Memory B cell (primary cell): Measurements from ENCODE around the gene ZC3H14.

ENCODE experiments used
- ATAC-seq: fragments of 150-1000 bp; cut with Tn5 transposase; 2 replicates; pipeline ENCODE4 v1.10.0; 2021; ENCODE audit warnings: low read depth, mild to moderate bottlenecking, moderate library complexity
- DNase-seq, 2 donors: peaks; one replicate each; pipeline ENCODE4 v3.0.0; 2022; ENCODE audit warnings: low spot score in 2 of 2
- H3K27ac Mint-ChIP-seq: one replicate; pipeline ENCODE4 v1.8.0; 2022; ENCODE audit warnings: mild to moderate bottlenecking, moderate library complexity, mixed read lengths
- H3K27me3 Mint-ChIP-seq: one replicate; pipeline ENCODE4 v1.8.0; 2022; ENCODE audit warnings: mixed read lengths
- H3K36me3 Mint-ChIP-seq: one replicate; pipeline ENCODE4 v1.8.0; 2022; ENCODE audit warnings: mild to moderate bottlenecking, mixed read lengths
- H3K4me1 Mint-ChIP-seq: one replicate; pipeline ENCODE4 v1.8.0; 2022; ENCODE audit warnings: mixed read lengths
- H3K4me3 Mint-ChIP-seq: one replicate; pipeline ENCODE4 v1.8.0; 2022; ENCODE audit warnings: mild to moderate bottlenecking, moderate library complexity, mixed read lengths
- H3K9me3 Mint-ChIP-seq: one replicate; pipeline ENCODE4 v1.8.0; 2022; ENCODE audit warnings: mixed read lengths

The ZC3H14 gene

DNA sequence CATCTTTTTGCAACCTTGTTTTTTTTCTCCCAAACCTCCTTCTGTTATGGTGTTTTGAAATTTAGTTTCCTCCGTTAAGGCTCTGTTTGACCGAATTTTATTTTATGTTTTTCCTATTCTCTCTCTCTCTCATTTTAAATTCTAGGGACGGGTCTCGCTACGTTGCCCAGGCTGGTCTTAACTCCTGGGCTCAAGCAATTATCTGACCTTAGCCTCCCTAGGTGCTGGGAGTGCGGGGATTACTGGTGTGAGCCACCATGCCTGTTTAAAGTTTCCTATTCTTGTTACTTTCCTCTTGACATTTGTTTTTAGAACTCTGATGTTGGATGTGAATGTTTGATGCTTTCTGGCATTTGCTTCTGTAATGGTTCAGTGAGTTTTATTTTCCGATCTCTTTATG lies 1.0 kb downstream of the ZC3H14 start:
- peak overlapping the region; percentile 98 for H3K4me3 Mint-ChIP-seq
- H3K9me3 Mint-ChIP-seq: peaks cover 2% of the 10 kb centered on the region
- no peak for ATAC-seq
- peak overlapping the region; percentile 93 for H3K27ac Mint-ChIP-seq
- H3K4me1 Mint-ChIP-seq: peaks cover 16% of the 10 kb centered on the region
- peaks cover 10% of the 10 kb centered on the region for H3K36me3 Mint-ChIP-seq
- no peak for DNase-seq
- peaks cover 7% of the 10 kb centered on the region for H3K27me3 Mint-ChIP-seq

DNA sequence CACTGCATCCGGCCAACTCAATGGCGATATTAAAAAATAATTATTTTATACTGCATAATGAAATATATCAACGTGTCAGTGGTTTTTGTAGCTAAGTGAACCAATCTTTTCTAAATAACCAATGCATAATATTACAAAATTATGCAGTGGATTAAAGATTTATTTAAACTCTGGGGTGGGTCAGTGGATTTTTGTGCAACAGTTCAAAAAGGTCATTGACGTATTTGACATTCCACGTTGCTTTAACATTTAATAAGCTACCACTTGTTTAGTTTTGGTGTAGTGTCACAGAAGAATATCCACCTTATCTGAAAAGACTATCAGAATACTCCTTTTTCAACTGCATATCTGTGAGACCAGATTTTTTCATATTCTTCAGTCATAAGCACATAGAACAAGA lies 2.6 kb downstream of the ZC3H14 start:
- H3K27me3 Mint-ChIP-seq: peaks cover 7% of the 10 kb centered on the region
- peaks cover 2% of the 10 kb centered on the region for H3K9me3 Mint-ChIP-seq
- H3K4me3 Mint-ChIP-seq: no peak overlapping the region
- H3K4me1 Mint-ChIP-seq: peaks cover 16% of the 10 kb centered on the region
- peaks cover 17% of the 10 kb centered on the region for H3K36me3 Mint-ChIP-seq
- no peak for DNase-seq
- H3K27ac Mint-ChIP-seq: no peak overlapping the region
- no peak for ATAC-seq

DNA sequence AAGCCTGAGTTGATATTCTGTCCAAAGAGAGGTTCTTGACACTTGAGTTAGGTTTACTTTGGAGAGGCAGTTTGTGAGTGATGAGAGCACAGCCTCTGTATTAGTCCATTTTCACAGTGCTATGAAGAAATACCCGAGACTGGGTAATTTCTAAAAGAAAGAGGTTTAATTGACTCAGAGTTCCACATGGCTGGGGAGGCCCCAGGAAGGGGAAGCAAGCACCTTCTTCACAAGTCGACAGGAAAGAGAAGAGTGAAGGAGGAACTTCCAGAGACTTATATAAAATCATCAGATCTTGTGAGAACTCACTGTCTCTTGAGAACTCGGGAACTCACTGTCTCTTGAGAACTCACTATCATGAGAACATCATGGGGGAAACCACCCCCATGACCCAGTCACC lies 5.4 kb downstream of the ZC3H14 start:
- ATAC-seq (no peak), DNase-seq (no peak)
- peaks cover 8% of the 10 kb centered on the region for H3K4me1 Mint-ChIP-seq
- H3K27ac Mint-ChIP-seq: no peak overlapping the region
- H3K4me3 Mint-ChIP-seq: no peak overlapping the region
- H3K36me3 Mint-ChIP-seq: peaks cover 28% of the 10 kb centered on the region
- H3K27me3 Mint-ChIP-seq: no peaks in the 10 kb centered on the region
- peaks cover 2% of the 10 kb centered on the region for H3K9me3 Mint-ChIP-seq

DNA sequence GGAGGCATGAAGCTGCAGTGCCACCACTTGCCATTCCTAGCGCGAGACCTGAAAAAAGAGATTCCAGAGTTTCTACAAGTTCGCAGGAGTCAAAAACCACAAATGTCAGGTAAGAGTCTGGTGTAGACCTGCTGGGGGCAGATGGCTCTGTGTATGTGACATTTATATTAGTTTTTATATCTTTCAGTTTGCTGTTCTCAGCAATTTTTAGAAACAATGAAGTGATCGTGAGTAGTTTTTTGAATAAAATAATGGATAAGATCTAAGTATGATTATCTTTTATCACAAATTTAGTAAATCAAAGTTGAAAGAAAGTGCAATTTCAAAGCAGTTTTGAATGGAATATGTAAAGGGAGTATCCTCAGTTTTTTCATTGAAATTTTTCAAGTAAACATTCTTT lies 9.3 kb downstream of the ZC3H14 start:
- no peaks in the 10 kb centered on the region for H3K27me3 Mint-ChIP-seq
- H3K4me1 Mint-ChIP-seq: no peaks in the 10 kb centered on the region
- DNase-seq (no peak), ATAC-seq (no peak)
- peaks cover 43% of the 10 kb centered on the region for H3K36me3 Mint-ChIP-seq
- peaks cover 2% of the 10 kb centered on the region for H3K9me3 Mint-ChIP-seq
- H3K4me3 Mint-ChIP-seq: no peak overlapping the region
- H3K27ac Mint-ChIP-seq: no peak overlapping the region

DNA sequence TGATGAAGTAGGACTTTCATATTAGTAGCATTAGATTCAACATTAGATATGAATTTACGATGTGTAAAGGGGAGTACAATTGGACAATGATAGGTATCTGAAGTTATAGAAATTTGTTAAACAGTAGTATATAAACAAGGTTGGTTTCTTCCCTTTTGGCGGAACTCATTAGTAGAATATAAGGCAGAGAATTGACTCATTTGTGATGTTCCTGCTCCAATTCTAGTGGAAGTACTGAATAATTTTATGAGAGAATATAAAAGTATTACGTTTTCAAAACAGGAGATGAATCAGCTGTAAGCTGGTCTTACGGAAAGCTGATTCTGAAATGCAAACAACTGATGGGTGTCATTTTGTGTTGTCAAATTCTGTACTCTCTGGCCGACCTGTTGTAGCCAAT lies 13.4 kb downstream of the ZC3H14 start:
- Mint-ChIP-seq H3K27ac (no peak overlapping the region), H3K4me1 (no peaks in the 10 kb centered on the region), H3K9me3 (no peaks in the 10 kb centered on the region), H3K4me3 (no peak overlapping the region), H3K36me3 (peaks cover 41% of the 10 kb centered on the region), H3K27me3 (no peaks in the 10 kb centered on the region)
- DNase-seq (no peak), ATAC-seq (no peak)

DNA sequence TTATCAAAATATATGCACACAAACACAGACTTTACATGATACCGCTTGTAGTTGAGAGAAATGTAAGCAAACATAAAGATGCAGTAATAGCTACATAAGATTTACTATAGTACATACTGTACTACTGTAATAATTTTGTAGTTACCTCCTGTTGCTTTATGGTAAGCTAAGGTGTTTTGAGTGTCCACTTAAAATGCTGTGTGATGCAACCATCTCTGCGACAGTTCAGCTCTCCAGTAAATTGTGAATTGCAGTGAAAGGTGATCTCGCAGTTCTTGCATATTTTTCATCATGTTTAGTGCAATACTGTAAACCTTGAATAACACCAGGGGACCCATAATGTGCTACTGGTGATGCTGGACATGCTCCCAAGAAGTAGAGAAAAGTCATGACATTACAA lies 21.6 kb downstream of the ZC3H14 start:
- Mint-ChIP-seq H3K9me3 (no peaks in the 10 kb centered on the region), H3K27me3 (no peaks in the 10 kb centered on the region), H3K4me1 (no peaks in the 10 kb centered on the region), H3K4me3 (no peak overlapping the region), H3K36me3 (peaks cover 43% of the 10 kb centered on the region), H3K27ac (no peak overlapping the region)
- no peak for ATAC-seq
- DNase-seq: no peak

DNA sequence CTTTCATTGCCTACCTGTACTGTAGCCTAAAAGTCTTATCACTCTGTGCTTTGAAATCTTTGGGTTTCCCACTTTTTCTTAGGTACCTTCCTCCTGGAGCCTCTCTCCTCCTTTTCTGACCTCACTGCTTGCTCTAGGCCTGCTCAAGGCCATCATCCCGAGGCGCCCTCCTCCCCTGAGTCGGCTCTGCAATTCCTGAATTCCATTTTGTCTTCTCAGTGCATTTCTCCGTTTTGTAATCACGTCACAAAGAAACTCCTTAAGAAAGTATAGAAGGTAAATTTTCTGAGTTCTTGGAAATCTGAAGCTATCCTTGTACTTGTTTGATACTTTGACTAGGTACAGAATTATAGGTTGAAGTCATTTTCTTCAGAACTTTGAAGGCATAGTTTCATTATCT lies 25.2 kb downstream of the ZC3H14 start:
- Mint-ChIP-seq H3K4me1 (no peaks in the 10 kb centered on the region), H3K36me3 (peaks cover 40% of the 10 kb centered on the region), H3K27ac (no peak overlapping the region), H3K4me3 (no peak overlapping the region), H3K9me3 (no peaks in the 10 kb centered on the region), H3K27me3 (no peaks in the 10 kb centered on the region)
- DNase-seq (no peak), ATAC-seq (no peak)

DNA sequence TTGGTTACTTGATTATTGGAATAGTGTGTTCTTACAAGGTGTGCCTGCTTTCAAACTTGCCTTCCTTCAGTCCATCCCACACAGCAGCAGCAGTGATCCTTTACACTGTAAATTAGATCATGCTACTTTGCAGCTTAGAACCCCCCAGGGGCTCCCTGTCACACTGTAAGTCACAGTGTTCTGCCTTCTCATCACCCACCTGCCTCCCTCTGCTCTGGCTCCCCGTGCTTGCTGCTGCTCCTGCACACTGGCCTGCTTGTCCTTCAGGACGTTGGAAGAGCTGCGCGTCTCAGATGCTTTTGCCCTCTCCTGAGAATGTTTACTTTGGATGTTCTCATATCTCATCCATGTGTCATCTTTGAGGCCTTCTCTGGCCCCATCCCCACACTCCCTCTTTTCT lies 27.3 kb downstream of the ZC3H14 start:
- peaks cover 30% of the 10 kb centered on the region for H3K36me3 Mint-ChIP-seq
- no peak for ATAC-seq
- no peak for DNase-seq
- H3K27me3 Mint-ChIP-seq: no peaks in the 10 kb centered on the region
- H3K4me1 Mint-ChIP-seq: no peaks in the 10 kb centered on the region
- H3K27ac Mint-ChIP-seq: peak overlapping the region; percentile 86
- H3K4me3 Mint-ChIP-seq: no peak overlapping the region
- H3K9me3 Mint-ChIP-seq: no peaks in the 10 kb centered on the region

DNA sequence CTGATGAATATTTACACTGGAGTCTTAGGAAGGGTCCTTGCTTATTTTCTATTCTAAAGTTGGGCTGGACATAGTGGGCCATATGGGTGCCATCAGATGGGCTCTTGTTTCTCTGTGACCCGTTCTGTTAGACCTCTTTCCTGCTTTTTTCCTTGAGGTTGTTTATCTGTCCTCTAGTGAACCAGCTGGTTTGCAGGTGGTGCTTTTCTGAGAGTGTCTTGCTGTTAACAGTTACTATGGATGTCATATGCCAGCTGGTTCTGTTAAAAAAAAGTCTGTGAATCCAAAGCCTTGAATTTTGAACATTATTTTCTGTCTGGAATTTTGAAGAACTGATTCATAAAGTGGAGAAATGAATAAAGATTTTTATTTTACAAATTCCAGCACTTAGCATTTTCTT lies 29.2 kb downstream of the ZC3H14 start:
- ATAC-seq: no peak
- DNase-seq: no peak
- peaks cover 29% of the 10 kb centered on the region for H3K36me3 Mint-ChIP-seq
- H3K9me3 Mint-ChIP-seq: no peaks in the 10 kb centered on the region
- H3K4me1 Mint-ChIP-seq: no peaks in the 10 kb centered on the region
- H3K27ac Mint-ChIP-seq: no peak overlapping the region
- no peak overlapping the region for H3K4me3 Mint-ChIP-seq
- no peaks in the 10 kb centered on the region for H3K27me3 Mint-ChIP-seq

DNA sequence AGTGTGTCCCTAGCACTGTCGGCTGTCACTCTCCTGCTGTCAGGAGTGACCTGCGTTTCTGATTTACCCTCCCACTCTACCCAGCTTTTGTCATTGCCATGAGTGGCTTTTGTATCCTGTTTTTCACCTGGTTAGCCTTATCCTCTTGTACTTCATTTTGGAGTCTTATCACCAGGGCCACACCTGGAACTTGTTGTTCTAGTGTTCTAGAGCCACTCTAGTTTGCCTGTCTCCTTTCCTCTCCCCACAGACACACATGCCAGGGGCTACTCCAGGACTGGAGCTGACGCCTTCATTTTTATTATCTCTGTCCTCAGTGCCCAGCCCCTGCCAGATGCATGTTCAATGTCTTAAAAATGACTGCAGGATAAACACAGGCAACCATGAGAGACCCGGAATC lies 34.2 kb downstream of the ZC3H14 start:
- Mint-ChIP-seq H3K4me1 (peaks cover 15% of the 10 kb centered on the region), H3K36me3 (peaks cover 30% of the 10 kb centered on the region), H3K27me3 (no peaks in the 10 kb centered on the region), H3K27ac (no peak overlapping the region), H3K9me3 (no peaks in the 10 kb centered on the region), H3K4me3 (no peak overlapping the region)
- ATAC-seq: no peak
- DNase-seq: no peak

DNA sequence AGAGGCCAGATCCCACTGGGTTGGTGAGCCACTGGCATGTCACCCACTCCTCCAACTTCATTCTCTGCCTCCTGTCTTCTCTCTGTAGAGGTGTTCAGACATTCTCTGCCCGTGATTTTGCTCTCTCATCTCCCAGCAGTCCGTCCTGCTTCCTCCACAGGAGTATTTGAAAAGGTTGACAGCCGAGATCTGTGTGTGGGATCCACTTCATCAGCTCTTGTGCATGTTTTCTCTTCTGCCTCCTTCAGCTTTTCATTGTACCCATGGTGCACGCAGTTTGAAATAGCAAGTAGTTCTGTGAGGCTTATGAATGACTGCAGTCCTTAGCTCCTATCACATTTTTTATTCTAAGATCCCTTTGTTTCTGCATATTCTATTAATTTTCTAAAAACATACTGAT lies 34.8 kb downstream of the ZC3H14 start:
- H3K4me3 Mint-ChIP-seq: no peak overlapping the region
- ATAC-seq (no peak), DNase-seq (no peak)
- peaks cover 15% of the 10 kb centered on the region for H3K4me1 Mint-ChIP-seq
- H3K9me3 Mint-ChIP-seq: no peaks in the 10 kb centered on the region
- H3K27ac Mint-ChIP-seq: no peak overlapping the region
- H3K36me3 Mint-ChIP-seq: peaks cover 29% of the 10 kb centered on the region
- H3K27me3 Mint-ChIP-seq: no peaks in the 10 kb centered on the region

DNA sequence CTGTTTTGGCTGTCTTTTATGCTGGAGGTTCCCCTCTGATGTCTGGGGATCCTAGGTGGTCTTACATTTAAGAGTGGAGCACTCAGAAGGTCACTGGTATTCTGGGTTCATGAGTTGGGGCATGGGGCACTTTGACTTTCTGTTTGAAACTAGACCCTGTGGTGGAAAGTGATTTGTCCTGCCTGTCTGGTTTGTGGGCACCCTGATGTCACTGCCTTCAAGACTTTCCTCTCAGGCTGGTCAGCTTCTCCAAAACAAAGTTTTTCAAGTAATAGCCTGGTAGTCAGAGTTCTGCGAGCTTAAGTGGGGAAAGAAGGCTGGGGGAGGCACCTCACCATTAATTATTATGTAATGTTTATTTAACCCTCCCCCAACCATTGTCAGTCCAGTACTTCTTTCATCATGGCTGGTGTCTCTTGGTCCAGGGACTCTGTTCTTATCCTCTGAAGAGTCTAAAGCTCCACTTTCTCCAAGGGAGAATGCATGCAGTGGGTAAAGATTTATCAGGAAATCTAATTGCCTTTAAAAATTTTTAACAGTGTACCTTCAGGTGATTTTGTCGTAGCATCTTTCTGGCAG lies 35.3 kb downstream of the ZC3H14 start:
- no peaks in the 10 kb centered on the region for H3K9me3 Mint-ChIP-seq
- no peak for ATAC-seq
- H3K4me3 Mint-ChIP-seq: no peak overlapping the region
- no peak for DNase-seq
- H3K36me3 Mint-ChIP-seq: peaks cover 29% of the 10 kb centered on the region
- no peaks in the 10 kb centered on the region for H3K27me3 Mint-ChIP-seq
- no peak overlapping the region for H3K27ac Mint-ChIP-seq
- H3K4me1 Mint-ChIP-seq: peaks cover 15% of the 10 kb centered on the region

DNA sequence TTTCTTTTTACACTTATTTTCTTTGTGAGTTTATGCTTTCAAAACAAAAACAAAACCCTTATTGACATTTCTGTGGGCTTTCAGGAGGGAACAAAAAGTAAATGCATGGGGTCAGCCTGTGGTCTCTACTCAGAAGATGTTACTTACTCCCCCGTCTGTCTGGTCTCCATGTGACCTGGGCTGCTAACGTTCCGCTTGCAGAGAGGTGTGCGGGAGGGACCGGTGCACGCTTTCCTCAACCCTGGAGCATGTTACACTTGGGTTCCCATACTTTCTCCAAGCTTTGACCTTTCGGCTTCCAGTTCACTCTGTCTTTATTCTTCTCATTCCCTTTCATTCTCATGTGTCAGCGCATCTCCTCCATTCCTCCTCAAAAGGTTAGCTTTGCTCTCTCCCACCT lies 36.5 kb downstream of the ZC3H14 start:
- DNase-seq (no peak), ATAC-seq (no peak)
- Mint-ChIP-seq H3K4me1 (peaks cover 15% of the 10 kb centered on the region), H3K27me3 (no peaks in the 10 kb centered on the region), H3K27ac (peak overlapping the region; percentile 65), H3K9me3 (no peaks in the 10 kb centered on the region), H3K4me3 (no peak overlapping the region), H3K36me3 (peaks cover 34% of the 10 kb centered on the region)

DNA sequence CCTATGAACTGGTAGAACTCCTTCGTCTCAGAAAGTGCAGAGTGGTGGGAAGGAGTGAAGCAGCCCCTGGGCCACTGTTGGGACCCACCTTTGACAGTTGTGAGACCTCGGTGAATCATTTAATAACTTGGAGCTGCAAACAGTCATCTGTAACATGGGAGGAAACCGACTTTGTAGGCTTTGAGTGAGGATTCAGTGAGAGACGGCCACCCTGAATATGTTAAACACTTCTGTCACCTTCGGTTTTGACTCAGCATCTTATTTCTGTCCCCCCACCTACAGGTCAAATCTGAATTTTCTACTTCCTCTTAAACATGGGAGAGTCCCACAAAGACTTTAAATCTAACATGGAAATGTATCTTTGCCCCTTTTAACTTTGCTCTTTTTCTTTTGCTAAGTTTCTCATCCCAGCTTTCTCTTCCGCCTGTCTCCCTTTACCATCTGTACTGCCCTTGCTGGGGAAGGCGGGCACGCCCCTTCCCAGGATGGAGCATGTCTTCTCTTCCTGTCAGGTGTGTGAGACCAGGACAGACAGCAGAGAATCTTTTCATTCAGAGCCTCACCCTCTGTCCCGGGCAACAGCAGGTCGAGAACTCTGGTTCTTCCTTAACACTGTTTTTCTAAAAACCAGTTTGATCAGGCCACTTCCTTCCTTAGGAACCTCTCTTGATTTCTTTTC lies 37.1 kb downstream of the ZC3H14 start:
- no peaks in the 10 kb centered on the region for H3K9me3 Mint-ChIP-seq
- H3K4me1 Mint-ChIP-seq: peaks cover 15% of the 10 kb centered on the region
- H3K4me3 Mint-ChIP-seq: peak overlapping the region; percentile 40
- DNase-seq (no peak), ATAC-seq (peak; percentile 72)
- peak overlapping the region; percentile 65 for H3K27ac Mint-ChIP-seq
- no peaks in the 10 kb centered on the region for H3K27me3 Mint-ChIP-seq
- peaks cover 37% of the 10 kb centered on the region for H3K36me3 Mint-ChIP-seq

DNA sequence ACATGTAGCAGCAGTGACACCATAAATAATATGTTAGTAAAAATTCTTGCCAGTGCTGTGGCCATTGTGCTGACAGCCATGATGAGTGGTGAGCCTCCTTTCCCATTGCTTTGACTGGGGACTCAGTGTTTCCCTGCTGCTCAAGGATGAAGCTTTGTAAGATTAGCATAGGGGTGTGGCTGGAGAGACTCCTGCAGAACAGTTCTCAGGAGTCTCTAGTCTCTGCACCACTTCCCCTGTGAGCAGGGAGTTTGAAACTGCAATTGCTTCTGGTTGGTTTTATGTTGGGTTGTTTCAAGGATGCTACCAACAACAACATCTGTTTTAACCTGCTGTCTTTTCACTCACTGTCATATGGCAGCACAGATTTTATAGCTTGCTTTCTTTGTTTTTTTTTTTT lies 41.4 kb downstream of the ZC3H14 start:
- Mint-ChIP-seq H3K4me3 (no peak overlapping the region), H3K27ac (no peak overlapping the region), H3K9me3 (no peaks in the 10 kb centered on the region), H3K4me1 (peaks cover 20% of the 10 kb centered on the region), H3K36me3 (peaks cover 42% of the 10 kb centered on the region), H3K27me3 (no peaks in the 10 kb centered on the region)
- ATAC-seq (no peak), DNase-seq (no peak)
